Activated T-cell treated with anti-CD3 and anti-CD28 coated beads, Interleukin-2, amount 50 U/mL, for 24 hours (primary cell): ENCODE data around the gene MMP11.

Source experiments
- DNase-seq: peaks from one replicate; pipeline ENCODE4 v3.0.0-alpha.2; 2020
- H3K27ac Mint-ChIP-seq: 2 replicates; pipeline ENCODE4 v1.8.0; 2020; ENCODE audit warnings: mild to moderate bottlenecking, mixed read lengths
- H3K27me3 Mint-ChIP-seq: 2 replicates; pipeline ENCODE4 v1.8.0; 2020; ENCODE audit warnings: mixed read lengths
- H3K36me3 Mint-ChIP-seq: 2 replicates; pipeline ENCODE4 v1.8.0; 2020; ENCODE audit warnings: low read depth, mixed read lengths
- H3K4me1 Mint-ChIP-seq: 2 replicates; pipeline ENCODE4 v1.8.0; 2020; ENCODE audit warnings: low read depth, mixed read lengths
- H3K4me3 Mint-ChIP-seq: 2 replicates; pipeline ENCODE4 v1.8.0; 2020; ENCODE audit warnings: mild to moderate bottlenecking, moderate library complexity, mixed read lengths
- H3K9me3 Mint-ChIP-seq: 2 replicates; pipeline ENCODE4 v1.8.0; 2020; ENCODE audit warnings: mixed read lengths

MMP11 gene

DNA sequence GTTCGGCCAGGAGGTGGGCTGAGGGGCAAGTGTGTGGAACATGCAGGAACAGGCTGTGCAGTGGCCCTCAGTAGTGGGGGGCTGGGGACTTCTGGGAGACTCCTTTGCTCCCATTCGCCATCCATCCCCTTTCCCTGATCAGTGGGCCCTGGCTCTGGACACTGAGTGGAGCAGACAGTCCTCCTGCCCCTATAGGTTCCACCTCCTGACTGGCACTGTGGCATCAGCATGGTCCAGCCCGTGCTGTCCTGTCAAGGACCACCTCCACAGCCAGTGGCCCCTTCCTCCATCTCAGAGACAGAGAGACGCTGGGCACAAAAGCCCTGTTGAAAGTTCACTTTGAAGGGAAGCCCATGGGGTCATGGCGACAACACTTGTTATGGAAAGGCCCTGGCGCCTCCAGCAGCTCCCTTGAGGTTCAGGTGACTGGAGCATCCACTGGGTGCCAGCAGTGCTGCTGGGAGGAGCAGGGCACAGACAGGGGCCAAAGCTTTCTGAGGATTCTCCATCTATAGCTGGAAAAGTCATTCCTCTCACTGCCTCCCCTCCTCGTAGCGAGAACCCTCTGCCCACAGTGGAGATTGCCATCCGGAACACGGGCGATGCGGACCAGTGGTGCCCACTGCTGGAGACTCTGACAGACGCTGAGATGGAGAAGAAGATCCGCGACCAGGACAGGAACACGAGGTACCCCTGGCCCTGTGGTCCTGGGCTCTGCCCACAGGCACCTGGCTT is 60.5 kb downstream of the MMP11 start:
- no peaks in the 10 kb centered on the region for H3K27me3 Mint-ChIP-seq
- no peak overlapping the region for H3K4me3 Mint-ChIP-seq
- DNase-seq: no peak

More for the DNA sequence above, 60.5 kb downstream of the MMP11 start:
- Mint-ChIP-seq H3K36me3 (peaks cover 61% of the 10 kb centered on the region), H3K27ac (no peak overlapping the region), H3K9me3 (no peaks in the 10 kb centered on the region), H3K4me1 (peaks cover 6% of the 10 kb centered on the region)
